SH-SY5Y (cell line): ENCODE measurements around the gene TUG1.

Source experiments
- GATA2 ChIP-seq: IDR thresholded peaks from 2 replicates; pipeline ENCODE4 v1.6.1; 2011; ENCODE audit warnings: mild to moderate bottlenecking, low read depth, low read length
- GATA3 ChIP-seq: IDR thresholded peaks from 2 replicates; pipeline ENCODE4 v1.6.1; 2011; ENCODE audit warnings: low read depth, mild to moderate bottlenecking, low read length, moderate library complexity

TUG1 gene

DNA sequence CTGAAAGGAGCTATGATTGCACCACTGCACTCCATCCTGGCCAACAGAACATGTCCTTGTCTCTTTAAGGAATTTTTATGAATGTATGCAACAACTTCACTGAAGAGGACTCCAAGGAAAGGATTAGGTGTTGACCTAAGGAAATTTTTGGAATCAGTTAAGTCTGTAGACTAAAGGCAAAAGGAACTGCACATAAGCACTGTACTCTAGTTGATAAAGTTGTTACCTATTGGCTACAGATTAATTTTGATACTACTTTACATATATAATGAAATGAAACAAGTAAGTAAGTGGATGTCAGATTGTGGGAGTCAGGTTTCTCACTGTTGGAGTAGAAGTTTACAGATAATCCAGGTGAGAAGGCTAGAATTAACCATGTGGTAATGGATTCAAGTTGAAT lies 36.5 kb downstream of the TUG1 start:
- no peak for TF ChIP-seq GATA3
- no peak for TF ChIP-seq GATA2

DNA sequence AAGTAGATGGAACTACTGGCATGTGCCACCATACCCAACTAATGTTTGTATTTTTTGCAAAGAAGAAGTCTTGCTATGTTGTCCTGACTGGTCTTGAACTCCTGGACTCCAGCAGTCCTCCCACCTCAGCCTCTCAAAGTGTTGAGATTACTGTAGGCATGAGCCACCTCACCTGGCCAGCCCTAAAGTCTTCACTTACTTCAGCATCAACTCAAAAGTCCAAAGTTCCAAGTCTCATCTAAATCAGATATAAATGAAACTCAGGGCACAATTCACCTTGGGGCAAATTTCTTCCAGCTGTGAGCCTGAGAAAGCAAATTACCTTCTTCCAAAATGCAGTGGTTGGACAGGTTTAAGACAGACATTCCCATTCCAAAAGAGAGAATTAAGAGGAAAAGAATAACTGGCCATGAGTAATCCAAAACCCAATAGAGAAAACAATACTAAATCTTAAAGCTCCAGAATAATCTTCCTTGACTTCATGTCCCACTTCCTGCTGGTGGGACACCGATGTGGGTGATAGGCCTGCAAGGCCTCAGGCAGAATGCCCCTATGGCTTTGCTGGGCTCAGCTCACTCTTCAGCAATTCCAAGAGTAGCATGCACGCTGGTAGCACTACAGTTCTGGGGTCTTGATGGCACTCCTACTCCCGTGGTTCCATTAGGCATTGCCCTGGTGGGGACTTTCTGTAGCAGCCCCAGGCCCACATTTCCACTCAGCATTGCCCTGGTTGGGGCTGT lies 50.3 kb downstream of the TUG1 start:
- no peak for TF ChIP-seq GATA3
- no peak for TF ChIP-seq GATA2

- no peak for TF ChIP-seq GATA3
- no peak for TF ChIP-seq GATA2
Observed at GRCh38 chr22:31020334-31020733, 51.3 kb downstream of the TUG1 start.

GRCh38 chr22:31022516-31022915 lies 53.5 kb downstream of the TUG1 start:
- TF ChIP-seq GATA2 (no peak), GATA3 (no peak)
